GM21825 (cell line): Measurements from ENCODE around the gene PDF.
A peak's percentile ranks its signal among the peaks of the same experiment; 100 is the strongest.

ENCODE experiments used
- ATAC-seq: cut with Tn5 transposase; IDR thresholded peaks from one replicate; pipeline ENCODE4 v1.9.1; 2021; ENCODE audit warnings: mild to moderate bottlenecking, moderate library complexity; ENCODE audit not compliant: unreplicated experiment

The PDF gene

DNA sequence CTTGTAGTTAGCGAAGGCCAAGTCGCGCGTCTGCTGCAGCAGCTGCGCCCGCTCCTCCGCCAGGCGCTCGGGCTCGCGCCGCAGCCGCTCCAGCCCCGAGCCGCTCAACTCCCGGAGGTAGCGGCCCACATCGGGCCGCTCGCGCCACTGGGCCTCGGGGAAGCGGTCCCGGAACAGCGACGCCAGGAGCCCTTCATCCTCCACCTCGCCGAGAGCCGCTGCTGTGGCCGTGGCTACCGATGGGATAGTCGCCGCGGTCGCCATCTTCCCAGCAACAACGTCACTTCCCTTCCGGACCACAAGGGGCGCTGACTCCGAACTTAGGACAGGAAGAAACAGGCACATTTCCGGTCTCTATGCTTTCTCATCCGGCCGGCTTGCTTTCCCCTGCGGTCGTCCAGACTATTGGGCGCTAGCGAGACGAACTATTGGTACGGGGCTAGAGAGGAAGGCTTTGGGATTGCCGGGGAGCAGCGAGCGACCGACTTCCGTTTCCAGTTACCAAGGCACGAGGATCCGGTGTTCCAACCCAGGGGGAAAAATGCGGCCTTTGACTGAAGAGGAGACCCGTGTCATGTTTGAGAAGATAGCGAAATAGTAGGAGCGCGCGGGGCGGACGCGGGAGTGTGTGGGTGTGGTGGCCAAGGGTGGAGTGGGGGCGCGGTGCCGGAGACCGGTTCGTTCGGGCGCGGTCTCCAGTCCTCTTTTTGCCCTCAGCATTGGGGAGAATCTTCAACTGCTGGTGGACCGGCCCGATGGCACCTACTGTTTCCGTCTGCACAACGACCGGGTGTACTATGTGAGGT lies 9.1 kb upstream of the PDF start, which contains the start of the genes COG8 and NIP7:
COG8 (minus strand) TSS at position 276 of the 806 bp plus-strand sequence; CDS start at position 264, 12 bp downstream.
NIP7 (plus strand) TSS at position 484 of the 806 bp plus-strand sequence; CDS start at position 542, 58 bp downstream.
- ATAC-seq = peak; percentile 90

DNA sequence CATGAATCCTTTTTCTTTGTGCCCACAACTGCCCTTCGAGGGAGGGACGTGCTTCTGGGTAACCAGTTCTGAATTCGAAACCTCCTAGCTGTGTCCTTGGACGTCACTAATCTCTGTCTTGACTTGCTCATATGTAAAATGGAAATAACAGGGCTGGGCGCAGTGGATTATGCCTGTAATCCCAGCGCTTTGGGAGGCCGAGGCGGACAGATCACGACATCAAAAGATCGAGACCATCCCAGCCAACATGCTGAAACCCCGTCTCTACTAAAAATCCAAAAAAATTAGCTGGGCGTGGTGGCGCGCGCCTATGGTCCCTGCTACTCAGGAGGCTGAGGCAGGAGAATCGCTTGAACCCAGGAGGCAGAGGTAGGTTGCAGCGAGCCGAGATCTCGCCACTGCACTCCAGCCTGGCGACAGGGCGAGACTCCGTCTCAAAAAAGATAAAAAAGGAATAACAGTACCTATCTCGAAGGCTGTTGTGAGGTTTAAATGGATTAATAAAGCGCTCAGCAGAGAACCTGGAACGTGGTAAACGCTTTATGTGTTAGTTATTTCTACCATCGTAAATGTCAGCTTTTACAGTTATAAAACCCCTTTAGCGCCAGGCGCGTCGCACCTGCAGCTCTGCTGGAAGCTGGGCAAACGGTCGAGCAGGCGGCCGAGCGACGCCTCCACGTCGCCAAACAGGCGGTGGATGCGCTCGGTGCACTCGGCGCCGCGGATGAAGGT lies 8.3 kb upstream of the PDF start:
- no peak for ATAC-seq

DNA sequence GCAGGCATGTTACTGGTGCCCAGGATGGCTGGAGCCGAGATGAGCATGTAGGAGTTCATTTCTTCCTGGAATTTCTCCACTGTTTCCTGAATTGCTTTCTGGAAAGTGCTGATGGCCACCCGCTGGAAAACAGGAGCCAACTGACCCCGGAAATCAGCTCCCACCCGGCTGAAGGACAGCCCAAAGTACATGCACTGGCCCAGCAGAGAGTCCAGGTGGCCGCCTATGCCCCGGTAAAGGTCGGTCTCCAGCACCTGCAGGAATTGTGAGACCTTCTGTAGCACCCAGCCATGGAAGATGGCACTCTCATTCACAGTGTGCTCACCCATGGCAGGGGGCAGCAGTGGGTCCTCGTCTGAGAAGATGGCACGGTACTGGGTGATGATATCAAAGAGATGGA lies 4.3 kb upstream of the PDF start:
- ATAC-seq = no peak

DNA sequence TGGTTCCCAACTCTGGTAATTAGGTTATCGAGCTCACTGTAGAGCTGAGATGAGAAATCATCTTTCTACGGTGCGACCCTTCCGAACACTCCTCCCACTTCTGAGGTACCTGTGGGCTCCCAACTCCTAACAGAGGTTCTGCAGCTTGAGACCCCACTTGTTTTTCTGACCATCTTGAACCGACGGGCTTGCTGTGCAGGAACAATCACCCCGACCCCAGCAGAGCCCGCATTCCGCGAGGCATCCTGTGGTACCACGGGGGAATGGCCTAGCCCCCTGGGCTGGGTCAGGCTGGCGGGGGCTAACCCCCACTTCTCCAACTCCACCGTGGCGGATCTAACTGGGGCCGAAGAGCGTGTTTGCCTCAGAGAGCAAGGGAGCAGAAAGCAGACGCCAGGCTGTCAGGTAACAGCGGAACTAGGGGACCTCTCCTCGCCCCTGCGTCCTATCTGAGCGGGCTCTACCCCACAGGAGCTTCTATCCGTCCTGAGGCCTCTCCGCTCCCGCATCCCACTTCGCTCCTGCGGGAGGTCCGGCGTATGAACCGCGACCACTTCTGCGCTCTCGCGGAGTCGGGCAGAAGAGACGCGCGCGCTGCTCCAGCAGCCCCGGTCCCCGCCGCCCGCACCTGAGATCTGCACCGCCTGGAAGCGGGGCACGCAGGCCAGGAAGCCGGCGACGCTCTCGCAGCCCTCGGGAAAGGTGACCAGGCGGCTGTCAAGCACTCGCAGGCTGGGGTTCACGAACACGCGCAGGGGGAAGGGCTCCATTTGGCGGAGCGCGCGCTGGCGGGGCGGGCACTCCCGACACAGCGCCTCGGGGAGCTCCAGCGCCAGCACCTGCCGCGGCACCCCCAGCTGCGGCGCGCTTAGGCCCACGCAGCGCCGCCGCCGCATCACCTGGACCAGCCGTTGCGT lies 761 bp downstream of the PDF start:
- ATAC-seq = peak; percentile 32

DNA sequence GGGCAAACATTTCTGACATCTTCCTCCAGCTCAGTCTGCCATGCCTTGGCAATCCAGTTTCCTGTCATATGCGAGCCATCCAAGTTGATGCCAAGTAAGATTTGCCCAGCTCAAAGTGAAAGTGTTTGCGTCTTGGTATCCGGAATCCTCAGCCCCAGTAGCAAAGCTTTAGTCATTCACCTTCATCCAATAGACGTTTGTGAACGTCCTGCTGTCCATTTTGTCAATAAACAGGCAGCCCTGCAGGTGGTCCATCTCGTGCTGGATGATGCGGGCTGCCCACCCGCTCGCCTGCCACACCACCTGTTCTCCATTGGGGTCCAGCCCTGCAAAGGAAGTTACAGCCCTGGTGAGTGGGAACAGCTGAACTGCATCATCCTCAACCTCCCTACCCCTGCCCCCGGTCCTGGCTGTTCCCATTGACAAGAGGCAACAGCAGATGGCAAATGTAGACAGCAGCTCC lies 1.5 kb downstream of the PDF start:
- ATAC-seq = no peak

DNA sequence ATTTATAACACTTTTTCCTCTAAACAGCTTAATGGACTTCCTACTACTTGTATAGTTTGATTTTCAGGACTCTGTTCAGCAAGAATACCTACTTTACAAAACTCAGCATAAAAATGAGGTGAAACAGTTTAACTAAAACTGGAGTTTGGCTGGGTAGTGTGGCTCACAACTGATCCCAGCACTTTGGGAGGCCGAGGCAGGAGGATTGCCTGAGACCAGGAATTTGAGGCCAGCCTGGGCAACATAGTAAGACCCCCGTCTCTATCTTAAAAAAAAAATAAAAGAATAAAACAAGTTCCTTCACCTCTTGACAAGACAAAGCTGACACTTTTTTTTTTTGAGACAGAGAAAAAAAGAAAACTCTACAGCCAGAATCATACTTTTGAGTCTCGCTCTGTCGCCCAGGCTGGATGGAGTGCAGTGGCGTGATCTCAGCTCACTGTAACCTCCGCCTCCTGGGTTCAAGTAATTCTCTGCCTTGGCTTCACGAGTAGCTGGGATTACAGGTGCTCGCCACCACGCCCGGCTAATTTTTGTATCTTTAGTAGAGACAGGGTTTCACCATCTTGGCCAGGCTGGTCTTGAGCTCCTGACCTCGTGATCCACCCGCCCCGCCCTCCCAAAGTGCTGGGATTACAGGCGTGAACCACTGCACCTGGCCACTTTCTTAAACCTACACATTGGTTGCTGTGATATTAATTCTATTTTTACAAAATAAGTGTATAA lies 2.6 kb downstream of the PDF start:
- ATAC-seq = no peak

DNA sequence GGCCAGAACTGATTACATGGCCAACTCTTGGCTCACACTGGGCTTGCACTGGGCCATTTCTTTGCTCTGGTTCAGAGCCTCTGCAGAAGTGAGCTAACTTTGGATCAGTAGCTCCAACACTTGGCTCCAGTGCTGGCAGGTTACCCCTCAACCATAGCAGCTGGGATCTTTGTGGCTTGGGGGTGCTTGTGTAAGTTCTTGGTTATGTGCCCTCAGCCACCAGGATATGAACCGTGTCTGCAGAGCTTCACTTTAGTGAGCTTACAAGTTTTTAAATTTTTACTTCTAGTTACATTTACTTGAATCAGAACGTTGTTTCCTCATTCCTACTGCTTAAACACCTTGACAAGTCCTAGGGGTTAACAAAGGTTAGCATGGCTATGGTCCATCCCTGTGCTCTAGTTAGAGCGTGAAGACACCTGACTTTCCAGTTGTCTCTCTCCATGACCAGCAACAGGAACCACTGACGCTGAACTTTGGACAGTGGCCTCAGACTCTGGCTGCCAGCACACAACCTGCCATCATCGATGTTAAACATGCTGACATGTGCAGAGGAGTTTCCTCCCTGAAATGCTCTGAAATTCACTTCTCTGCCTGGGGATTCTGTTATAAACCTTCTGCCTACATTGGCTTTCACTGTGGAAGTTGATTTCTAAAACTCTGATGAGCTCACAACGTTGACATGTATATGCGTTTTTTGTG lies 4.1 kb downstream of the PDF start:
- ATAC-seq = no peak

DNA sequence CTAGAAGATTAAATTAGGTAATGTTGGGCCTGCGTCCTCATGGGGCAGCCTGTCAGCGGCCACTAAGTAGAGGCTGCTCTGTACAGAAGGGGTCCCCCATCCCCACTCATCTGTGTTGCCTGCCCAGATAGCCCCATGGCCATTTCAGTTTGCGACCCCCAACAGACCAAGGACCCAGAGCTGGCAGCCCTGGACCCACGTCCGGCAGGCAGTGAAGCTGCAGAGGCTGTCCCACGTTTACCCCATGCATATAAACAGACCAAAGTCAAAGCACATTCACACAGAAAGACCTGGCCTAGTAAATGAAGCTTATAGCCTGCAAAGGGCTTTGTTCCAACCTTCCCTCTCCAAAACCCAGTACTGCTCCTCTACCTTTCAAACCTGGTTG lies 4.6 kb downstream of the PDF start:
- no peak for ATAC-seq

DNA sequence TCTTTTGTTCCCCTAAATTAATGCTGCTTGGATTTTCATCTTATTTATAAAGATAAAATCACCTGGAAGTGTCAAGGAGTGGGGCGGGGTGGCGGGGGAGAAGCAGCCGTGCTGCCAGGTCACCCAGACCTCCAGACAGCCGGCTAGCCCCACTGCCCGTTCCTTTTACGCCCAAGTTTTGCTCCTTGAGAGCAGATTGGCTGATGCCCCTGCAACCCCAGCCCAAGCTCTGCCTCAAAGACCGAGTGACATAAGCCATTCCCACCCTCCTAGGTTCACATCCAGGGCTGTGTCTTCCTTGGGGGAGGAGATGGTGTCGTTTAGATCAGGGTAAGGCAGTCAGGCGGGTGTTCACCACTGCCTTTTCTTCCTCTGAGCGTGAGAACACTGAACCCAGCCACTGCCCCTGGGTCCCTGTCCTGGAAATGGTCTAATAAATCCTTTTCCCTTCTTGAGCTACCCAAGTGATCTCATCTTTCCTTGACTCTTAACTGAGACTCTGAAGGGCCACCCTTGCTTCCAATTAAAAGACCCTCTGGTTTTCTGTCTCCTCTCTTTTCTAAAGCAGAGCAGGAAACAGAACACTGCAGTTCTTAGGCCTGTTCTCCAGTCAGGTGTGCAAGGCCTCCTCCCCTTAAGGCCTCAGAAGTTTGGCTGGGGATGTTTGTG lies 5.7 kb downstream of the PDF start:
- no peak for ATAC-seq

DNA sequence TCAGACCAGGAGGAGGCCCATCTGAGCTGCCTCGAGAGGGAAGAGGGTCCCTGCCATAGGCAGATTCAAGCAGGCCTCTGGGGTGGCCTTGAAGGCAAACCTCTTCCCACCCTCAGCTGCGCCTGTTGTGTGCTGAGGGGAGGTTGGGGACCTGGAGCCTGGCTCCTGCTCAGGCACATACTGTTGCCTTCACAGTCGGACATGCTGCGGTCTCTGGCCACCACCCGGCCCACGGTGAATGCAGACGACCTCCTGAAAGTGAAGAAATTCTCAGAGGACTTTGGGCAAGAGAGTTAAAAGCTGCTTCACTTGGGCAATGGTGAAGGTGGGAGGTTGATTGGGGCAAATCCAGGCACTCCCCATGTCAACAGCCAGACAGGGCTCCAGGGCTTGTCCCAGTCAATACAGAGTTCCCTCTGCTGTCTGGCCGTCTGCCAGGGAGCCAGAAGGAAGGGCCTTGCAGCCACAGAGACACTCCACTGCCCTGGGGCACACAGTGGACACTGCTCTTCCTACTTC lies 6.3 kb downstream of the PDF start:
- ATAC-seq = no peak

DNA sequence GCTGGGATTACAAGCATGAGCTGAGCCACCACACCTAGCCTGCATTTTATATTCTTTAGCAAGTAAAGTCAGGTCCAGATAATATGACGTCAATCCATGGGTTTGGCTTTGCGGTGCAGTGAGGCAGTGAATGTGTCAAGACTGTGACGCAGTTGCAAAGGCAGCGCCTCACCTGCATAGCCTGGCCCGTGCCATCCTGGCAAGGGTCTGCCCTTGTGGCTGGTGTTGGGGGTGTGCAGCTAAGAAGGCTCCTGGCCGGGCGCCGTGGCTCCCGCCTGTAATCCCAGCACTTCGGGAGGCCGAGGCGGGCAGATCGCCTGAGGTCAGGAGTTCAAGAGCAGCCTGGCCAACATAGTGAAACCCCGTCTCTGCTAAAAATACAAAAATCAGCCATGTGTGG lies 7.0 kb downstream of the PDF start:
- no peak for ATAC-seq

DNA sequence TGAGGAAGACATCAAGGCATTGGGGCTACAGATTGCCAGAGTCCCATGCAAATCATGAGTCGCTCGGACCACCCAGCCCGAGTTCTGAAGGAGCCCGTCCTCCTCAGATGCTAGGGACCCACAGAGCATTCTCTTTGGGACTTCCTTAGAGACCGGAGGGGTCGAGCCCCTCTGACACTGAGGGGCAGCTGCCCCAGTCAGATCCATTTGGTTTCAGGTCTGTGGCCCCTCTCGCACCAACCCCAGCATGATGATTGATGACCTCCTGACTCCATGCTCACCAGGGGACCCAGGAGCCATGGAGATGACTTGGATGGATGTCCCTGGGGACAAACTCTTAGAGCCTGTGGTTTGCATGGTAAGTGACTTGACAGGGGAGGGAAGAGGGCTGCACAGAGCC lies 8.0 kb downstream of the PDF start:
- no peak for ATAC-seq

DNA sequence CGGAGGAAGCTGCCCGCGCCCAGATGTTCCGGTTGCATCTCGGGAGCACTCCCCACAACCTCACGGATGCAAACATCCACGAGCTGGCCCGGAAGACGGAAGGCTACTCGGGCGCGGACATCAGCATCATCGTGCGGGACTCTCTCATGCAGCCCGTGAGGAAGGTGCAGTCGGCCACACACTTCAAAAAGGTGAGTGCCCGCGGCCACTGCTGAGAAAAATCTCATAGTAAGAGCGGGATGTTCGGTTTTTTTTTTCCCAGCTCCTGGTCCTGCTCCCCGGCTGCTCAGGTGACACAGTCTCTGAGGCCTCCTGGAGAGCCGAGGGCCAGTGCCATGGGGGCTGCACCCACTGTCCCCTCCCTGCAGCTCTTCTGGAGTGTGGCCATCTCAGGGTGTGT lies 9.3 kb downstream of the PDF start:
- no peak for ATAC-seq

DNA sequence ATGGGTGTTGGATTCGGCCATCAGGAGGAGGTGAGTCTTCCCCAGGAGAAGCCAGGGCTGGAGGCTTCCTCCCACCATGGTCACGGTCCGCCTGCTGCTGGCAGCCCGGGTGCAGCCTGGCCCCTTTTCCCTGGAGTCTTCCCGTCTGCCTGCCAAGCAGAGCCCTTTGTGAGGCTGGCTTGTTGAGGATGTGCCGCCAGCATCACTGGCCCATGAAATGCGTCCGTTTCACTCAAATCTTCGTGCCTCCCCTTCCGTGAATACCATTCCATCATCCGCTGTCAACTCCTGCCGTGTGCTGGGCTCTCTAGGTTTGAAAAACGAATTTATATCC lies 9.7 kb downstream of the PDF start:
- no peak for ATAC-seq

DNA sequence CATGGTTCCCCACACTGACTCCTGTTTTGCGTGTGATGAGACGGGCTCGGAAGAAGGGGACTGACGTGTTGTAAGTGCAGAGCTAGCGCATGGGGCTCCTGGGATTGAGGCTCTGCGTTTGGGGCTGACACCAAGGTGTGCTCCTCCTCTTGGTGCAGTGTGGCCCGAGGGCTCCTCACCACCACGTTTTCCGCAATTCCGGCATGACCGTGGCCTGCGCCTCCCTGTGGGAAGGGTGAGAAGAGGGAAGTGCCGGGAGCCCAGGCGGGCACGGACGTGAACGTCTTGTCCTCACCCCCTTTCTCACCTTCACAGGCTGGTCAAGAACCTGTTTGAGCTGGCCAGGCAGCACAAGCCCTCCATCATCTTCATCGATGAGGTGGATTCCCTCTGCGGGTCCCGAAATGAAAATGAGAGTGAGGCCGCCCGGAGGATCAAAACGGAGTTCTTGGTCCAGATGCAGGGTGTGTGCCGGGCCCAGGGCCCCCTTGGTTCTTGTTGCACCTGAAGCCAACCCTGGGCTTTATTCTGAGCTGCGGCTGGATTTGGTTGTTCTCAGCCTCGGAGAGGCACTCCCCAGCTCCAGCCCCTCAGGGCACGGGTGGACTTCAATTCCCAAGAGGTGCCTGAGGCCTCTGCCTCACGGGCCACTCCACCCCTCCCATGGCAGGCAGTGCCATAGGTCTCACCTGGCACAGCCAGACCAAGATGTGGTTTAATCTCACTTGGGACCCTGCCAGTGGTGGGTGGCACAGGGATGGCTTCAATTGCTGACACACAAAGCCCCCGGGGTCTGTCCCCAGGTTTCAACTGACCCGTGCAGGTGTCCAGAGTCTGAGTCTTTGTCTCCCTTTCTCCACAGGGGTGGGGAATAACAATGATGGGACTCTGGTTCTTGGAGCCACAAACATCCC lies 10.3 kb downstream of the PDF start:
- ATAC-seq = no peak

DNA sequence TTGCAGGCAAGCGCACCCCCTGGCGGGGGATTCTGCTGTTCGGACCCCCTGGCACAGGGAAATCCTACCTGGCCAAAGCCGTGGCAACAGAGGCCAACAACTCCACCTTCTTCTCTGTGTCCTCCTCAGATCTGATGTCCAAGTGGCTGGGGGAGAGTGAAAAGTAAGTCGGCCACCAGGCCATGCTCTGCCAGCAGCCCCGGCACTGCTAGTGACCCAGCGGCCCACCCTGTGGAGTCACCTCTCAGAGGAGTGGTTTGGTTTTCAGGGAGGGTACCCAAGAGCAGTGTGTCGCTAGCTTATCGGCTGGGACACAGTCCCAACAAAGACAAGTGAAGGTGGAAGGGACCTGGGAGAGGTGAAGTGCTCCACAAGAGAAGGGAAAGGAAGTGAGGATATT lies 11.0 kb downstream of the PDF start:
- no peak for ATAC-seq

DNA sequence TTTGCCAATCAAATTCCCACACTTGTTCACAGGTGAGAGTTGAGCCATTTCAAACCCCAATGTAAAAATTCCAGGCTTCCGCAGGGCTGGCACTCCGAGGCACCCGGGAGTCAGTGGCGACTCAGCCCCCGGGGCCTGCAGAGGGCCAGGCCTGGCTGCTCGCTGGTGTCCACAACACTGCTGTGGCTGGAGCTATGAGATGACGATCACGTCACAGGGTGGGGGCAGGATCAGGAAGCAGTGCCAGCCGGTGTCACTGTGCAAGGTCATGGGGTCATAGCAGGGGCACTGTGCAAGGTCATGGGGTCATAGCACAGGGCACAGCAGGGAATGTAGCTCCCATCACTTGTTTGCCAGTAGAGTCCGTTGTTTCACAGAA lies 11.5 kb downstream of the PDF start:
- ATAC-seq = no peak
